Progenitor cell of endocrine pancreas (in vitro differentiated cells): ENCODE results near the gene KRTAP10-11. TPM values are rescaled to one million over a fixed set of nuclear protein-coding genes. Genes with fewer than 3 reads are reported as not detected.

Source experiments
- DNase-seq: peaks from one replicate; pipeline ENCODE4 v3.0.0; 2021; ENCODE audit warnings: low spot score; ENCODE audit not compliant: unreplicated experiment
- H3K27ac Mint-ChIP-seq: 2 replicates; pipeline ENCODE4 v1.8.0; 2021; ENCODE audit warnings: mild to moderate bottlenecking, moderate library complexity, mixed read lengths
- H3K27me3 Mint-ChIP-seq: 2 replicates; pipeline ENCODE4 v1.8.0; 2021; ENCODE audit warnings: mixed read lengths
- H3K36me3 Mint-ChIP-seq: 2 replicates; pipeline ENCODE4 v1.8.0; 2022; ENCODE audit warnings: mixed read lengths; ENCODE audit not compliant: insufficient read depth
- H3K4me1 Mint-ChIP-seq: 2 replicates; pipeline ENCODE4 v1.8.0; 2021; ENCODE audit warnings: low read depth, mixed read lengths
- H3K4me3 Mint-ChIP-seq: 2 replicates; pipeline ENCODE4 v1.8.0; 2021; ENCODE audit warnings: low read depth, mild to moderate bottlenecking, moderate library complexity, mixed read lengths
- H3K9me3 Mint-ChIP-seq: 2 replicates; pipeline ENCODE4 v1.8.0; 2021; ENCODE audit warnings: low read depth, mixed read lengths
- CTCF ChIP-seq: fragments of 200-600 bp; sonication (generic); IDR thresholded peaks from one replicate; pipeline ENCODE4 v1.5.0; 2021; ENCODE audit warnings: antibody characterized with exemption, mild to moderate bottlenecking; ENCODE audit not compliant: unreplicated experiment
- total RNA-seq: library from RNA; stranded (reverse); gene quantifications from 2 replicates; pipeline ENCODE4 v1.2.1, GENCODE V29; 2021

Gene KRTAP10-11
- total RNA-seq, 1 donor from 2014 or later = not detected

GRCh38 chr21:44639331-44639655, 6.9 kb upstream of the KRTAP10-11 start:
- no peak overlapping the region for H3K4me3 Mint-ChIP-seq
- H3K4me1 Mint-ChIP-seq = no peaks in the 10 kb centered on the region
- peaks cover 15% of the 10 kb centered on the region for H3K9me3 Mint-ChIP-seq
- peaks cover 6% of the 10 kb centered on the region for H3K27me3 Mint-ChIP-seq
- H3K27ac Mint-ChIP-seq = no peak overlapping the region
- no peaks in the 10 kb centered on the region for H3K36me3 Mint-ChIP-seq
- TF ChIP-seq CTCF = no peak
- DNase-seq = no peak

- no peak overlapping the region for H3K4me3 Mint-ChIP-seq
- no peak overlapping the region for H3K27ac Mint-ChIP-seq
- H3K4me1 Mint-ChIP-seq = no peaks in the 10 kb centered on the region
- H3K27me3 Mint-ChIP-seq = peaks cover 6% of the 10 kb centered on the region
- H3K9me3 Mint-ChIP-seq = peaks cover 24% of the 10 kb centered on the region
- TF ChIP-seq CTCF = no peak
- DNase-seq = no peak
- peaks cover 3% of the 10 kb centered on the region for H3K36me3 Mint-ChIP-seq
These were observed 5.5 kb upstream of the KRTAP10-11 start for GRCh38 chr21:44640761-44641160.

GRCh38 chr21:44643741-44644310, 2.4 kb upstream of the KRTAP10-11 start:
- Mint-ChIP-seq H3K27me3 (peaks cover 12% of the 10 kb centered on the region), H3K4me3 (no peak overlapping the region), H3K9me3 (peaks cover 24% of the 10 kb centered on the region), H3K36me3 (peaks cover 3% of the 10 kb centered on the region), H3K4me1 (no peaks in the 10 kb centered on the region), H3K27ac (no peak overlapping the region)
- DNase-seq = no peak
- TF ChIP-seq CTCF = no peak

GRCh38 chr21:44644878-44645277, 1.3 kb upstream of the KRTAP10-11 start:
- Mint-ChIP-seq H3K27ac (no peak overlapping the region), H3K27me3 (peaks cover 12% of the 10 kb centered on the region), H3K9me3 (peaks cover 24% of the 10 kb centered on the region), H3K4me1 (no peaks in the 10 kb centered on the region), H3K36me3 (peaks cover 3% of the 10 kb centered on the region), H3K4me3 (no peak overlapping the region)
- no peak for DNase-seq
- TF ChIP-seq CTCF = no peak

GRCh38 chr21:44647222-44647552, 973 bp downstream of the KRTAP10-11 start:
- Mint-ChIP-seq H3K27me3 (peaks cover 6% of the 10 kb centered on the region), H3K36me3 (peaks cover 3% of the 10 kb centered on the region), H3K4me1 (no peaks in the 10 kb centered on the region), H3K9me3 (peaks cover 18% of the 10 kb centered on the region), H3K4me3 (no peak overlapping the region), H3K27ac (peak overlapping the region; percentile 7)
- DNase-seq = no peak
- no peak for TF ChIP-seq CTCF
